Hepatocyte (in vitro differentiated cells): ENCODE data around the gene GRB10. TPM values are rescaled to one million over a fixed set of nuclear protein-coding genes. Genes with fewer than 3 reads are reported as not detected.

Experiments
- DNase-seq: peaks from one replicate; pipeline ENCODE4 v3.0.0-alpha.2; 2016; ENCODE audit warnings: low spot score
- H2AFZ ChIP-seq: fragments of 200-600 bp; sonication (generic); 2 replicates; pipeline ENCODE4 v1.6.0; 2016; ENCODE audit warnings: antibody characterized with exemption, mild to moderate bottlenecking
- H3K27ac ChIP-seq: fragments of 200-600 bp; sonication (generic); 2 replicates; pipeline ENCODE4 v1.5.1; 2016; ENCODE audit warnings: mild to moderate bottlenecking
- H3K27me3 ChIP-seq: fragments of 200-600 bp; sonication (generic); 2 replicates; pipeline ENCODE4 v1.6.1; 2016
- H3K36me3 ChIP-seq: fragments of 200-600 bp; sonication (generic); replicated peaks from 2 replicates; pipeline ENCODE4 v1.5.1; 2016; ENCODE audit warnings: low read depth; ENCODE audit not compliant: insufficient read depth
- H3K4me1 ChIP-seq: fragments of 200-600 bp; sonication (generic); 2 replicates; pipeline ENCODE4 v1.5.1; 2016; ENCODE audit warnings: mild to moderate bottlenecking, moderate library complexity; ENCODE audit not compliant: insufficient read depth
- H3K4me2 ChIP-seq: fragments of 200-600 bp; sonication (generic); 2 replicates; pipeline ENCODE4 v1.6.0; 2016
- H3K4me3 ChIP-seq: fragments of 200-600 bp; sonication (generic); 2 replicates; pipeline ENCODE4 v1.5.1; 2016; ENCODE audit warnings: mild to moderate bottlenecking
- H3K79me2 ChIP-seq: fragments of 200-600 bp; sonication (generic); 2 replicates; pipeline ENCODE4 v1.6.0; 2017; ENCODE audit warnings: mild to moderate bottlenecking
- H3K9me2 ChIP-seq: fragments of 200-600 bp; sonication (generic); replicated peaks from 2 replicates; pipeline ENCODE4 v1.6.0; 2017; ENCODE audit warnings: mild to moderate bottlenecking; ENCODE audit not compliant: insufficient read depth
- H3K9me3 ChIP-seq: fragments of 200-600 bp; sonication (generic); 2 replicates; pipeline ENCODE4 v1.5.1; 2016; ENCODE audit warnings: low read depth, mild to moderate bottlenecking
- H4K20me1 ChIP-seq: fragments of 200-600 bp; sonication (generic); 2 replicates; pipeline ENCODE4 v1.6.0; 2016; ENCODE audit warnings: mild to moderate bottlenecking; ENCODE audit not compliant: insufficient read depth, poor library complexity, severe bottlenecking
- CTCF ChIP-seq: fragments of 200-600 bp; sonication (generic); IDR thresholded peaks from 2 replicates; pipeline ENCODE4 v1.5.1; 2016; ENCODE audit warnings: antibody characterized with exemption, mild to moderate bottlenecking; ENCODE audit not compliant: poor library complexity
- EZH2 ChIP-seq: fragments of 200-600 bp; sonication (generic); IDR thresholded peaks from 2 replicates; pipeline ENCODE4 v1.6.1; 2016; ENCODE audit warnings: antibody characterized with exemption, mild to moderate bottlenecking, borderline replicate concordance
- EZH2phosphoT487 ChIP-seq: fragments of 200-600 bp; sonication (generic); IDR thresholded peaks from one replicate; pipeline ENCODE4 v1.6.1; 2018; ENCODE audit warnings: antibody characterized with exemption, mild to moderate bottlenecking, low read depth, moderate library complexity; ENCODE audit not compliant: unreplicated experiment, severe bottlenecking
- WGBS: methylation state at CpG from one replicate; pipeline ENCODE4 v1.1.6; 2016; ENCODE audit warnings: low lambda C conversion rate; ENCODE audit errors: missing lambda C conversion rate; 5-methylcytosine and 5-hydroxymethylcytosine counted together
- polyA plus RNA-seq: library from polyadenylated mRNA; unstranded; fragments of >200 nt; fragmentation: Nextera tagmentation; extraction: Ambion mirVana; gene quantifications from 2 replicates; pipeline ENCODE4 v1.2.1, GENCODE V29; 2016
- total RNA-seq: library from RNA; depleted of rRNA; stranded (reverse); fragments of >200 nt; gene quantifications from 2 replicates; pipeline ENCODE4 v1.2.3, GENCODE V29; 2014

Gene GRB10
- total and polyA plus RNA-seq, 2 experiments from 2014 or later = 47.6 to 65.9 TPM

- Histone ChIP-seq H3K27me3 (no peaks in the 10 kb centered on the region), H3K4me3 (no peak overlapping the region), H3K9me2 (no peaks in the 10 kb centered on the region), H3K27ac (no peak overlapping the region), H2AFZ (no peak overlapping the region), H3K79me2 (peaks cover 100% of the 10 kb centered on the region), H3K4me2 (no peak overlapping the region), H4K20me1 (peaks cover 81% of the 10 kb centered on the region), H3K4me1 (peaks cover 26% of the 10 kb centered on the region), H3K36me3 (no peaks in the 10 kb centered on the region), H3K9me3 (no peaks in the 10 kb centered on the region)
- DNase-seq = no peak
- no peak for TF ChIP-seq EZH2phosphoT487
- TF ChIP-seq CTCF = no peak
- TF ChIP-seq EZH2 = no peak
- 90% methylated on average over 9 of the region's 9 CpGs for WGBS
These were observed 26.5 kb downstream of the GRB10 start for GRCh38 chr7:50756180-50756579.

GRCh38 chr7:50754684-50755083, 28.0 kb downstream of the GRB10 start:
- Histone ChIP-seq H3K4me2 (no peak overlapping the region), H3K79me2 (peaks cover 100% of the 10 kb centered on the region), H4K20me1 (peaks cover 76% of the 10 kb centered on the region), H3K36me3 (no peaks in the 10 kb centered on the region), H3K27ac (no peak overlapping the region), H3K9me2 (no peaks in the 10 kb centered on the region), H2AFZ (no peak overlapping the region), H3K4me3 (no peak overlapping the region), H3K4me1 (peaks cover 26% of the 10 kb centered on the region), H3K27me3 (no peaks in the 10 kb centered on the region), H3K9me3 (no peaks in the 10 kb centered on the region)
- 67% methylated on average over 6 of the region's 6 CpGs for WGBS
- no peak for TF ChIP-seq EZH2
- TF ChIP-seq EZH2phosphoT487 = no peak
- no peak for TF ChIP-seq CTCF
- no peak for DNase-seq

- no peak for DNase-seq
- TF ChIP-seq EZH2phosphoT487 (no peak), EZH2 (no peak), CTCF (no peak)
- Histone ChIP-seq H3K79me2 (peaks cover 100% of the 10 kb centered on the region), H3K4me3 (no peak overlapping the region), H4K20me1 (peaks cover 74% of the 10 kb centered on the region), H3K4me1 (peaks cover 26% of the 10 kb centered on the region), H2AFZ (no peak overlapping the region), H3K9me3 (no peaks in the 10 kb centered on the region), H3K4me2 (no peak overlapping the region), H3K27ac (no peak overlapping the region), H3K36me3 (no peaks in the 10 kb centered on the region), H3K9me2 (no peaks in the 10 kb centered on the region), H3K27me3 (no peaks in the 10 kb centered on the region)
- 93% methylated on average over 6 of the region's 6 CpGs for WGBS
These were observed 28.5 kb downstream of the GRB10 start for GRCh38 chr7:50754241-50754640.

- Histone ChIP-seq H3K79me2 (peaks cover 98% of the 10 kb centered on the region), H3K9me3 (no peaks in the 10 kb centered on the region), H4K20me1 (peaks cover 65% of the 10 kb centered on the region), H3K4me3 (no peak overlapping the region), H3K9me2 (no peaks in the 10 kb centered on the region), H2AFZ (no peak overlapping the region), H3K4me1 (peaks cover 12% of the 10 kb centered on the region), H3K36me3 (no peaks in the 10 kb centered on the region), H3K27ac (no peak overlapping the region), H3K27me3 (no peaks in the 10 kb centered on the region), H3K4me2 (no peak overlapping the region)
- TF ChIP-seq CTCF = no peak
- no peak for TF ChIP-seq EZH2
- no peak for TF ChIP-seq EZH2phosphoT487
- no peak for DNase-seq
- 94% methylated on average over 4 of the region's 4 CpGs for WGBS
These were observed 30.3 kb downstream of the GRB10 start for GRCh38 chr7:50752422-50752821.
